Kidney (tissue), 14 donors: ENCODE results near the gene CPNE2. TPM values are rescaled to one million over a fixed set of nuclear protein-coding genes. Genes with fewer than 3 reads are reported as not detected.

ENCODE experiments used
- DNase-seq, 5 donors: peaks; one replicate each; pipeline ENCODE4 v3.0.0-alpha.2; 2013 to 2020
- FAIRE-seq: peaks from 2 replicates; lab custom pipeline; 2012; peaks lifted over from hg19 to GRCh38; lab: Jason Lieb, UNC
- H3K27ac ChIP-seq, 2 donors: one replicate each; pipeline ENCODE4 v1.7.0; 2013; ENCODE audit warnings: low read depth in 2 of 2, low read length in 2 of 2, inconsistent platforms in 1 of 2
- H3K27me3 ChIP-seq: one replicate; pipeline ENCODE4 v1.7.1; 2013; ENCODE audit warnings: low read length, inconsistent platforms; ENCODE audit not compliant: control insufficient read depth, insufficient read depth
- H3K36me3 ChIP-seq, 3 donors: one replicate each; pipeline versions ENCODE4 v1.7.0 to v1.7.1; 2013; ENCODE audit warnings: low read length in 3 of 3, control low read depth in 1 of 3, inconsistent platforms in 1 of 3; ENCODE audit not compliant: insufficient read depth in 3 of 3, control insufficient read depth in 2 of 3
- H3K4me1 ChIP-seq, 3 donors: one replicate each; pipeline versions ENCODE4 v1.7.0 to v1.7.1; 2013; ENCODE audit warnings: low read length in 3 of 3, inconsistent platforms in 1 of 3, low read depth in 1 of 3; ENCODE audit not compliant: control insufficient read depth in 2 of 3, insufficient read depth in 2 of 3
- H3K4me3 ChIP-seq, 3 donors: one replicate each; pipeline versions ENCODE4 v1.7.0 to v1.8.1; 2013; ENCODE audit warnings: low read length in 3 of 3, control low read depth in 1 of 3, inconsistent platforms in 1 of 3
- H3K9ac ChIP-seq, 3 donors: one replicate each; pipeline versions ENCODE4 v1.7.0 to v1.7.1; 2013; ENCODE audit warnings: low read length in 3 of 3, control low read depth in 1 of 3, inconsistent platforms in 1 of 3
- H3K9me3 ChIP-seq, 3 donors: one replicate each; pipeline versions ENCODE4 v1.7.0 to v1.7.1; 2013; ENCODE audit warnings: low read length in 3 of 3, control low read depth in 1 of 3, inconsistent platforms in 1 of 3; ENCODE audit not compliant: control insufficient read depth in 2 of 3, insufficient read depth in 1 of 3
- intact Hi-C: fragments of 100-400 bp; cut with DNase I; formaldehyde crosslinking; loops from one replicate; pipeline ENCODE4 v1.11.1; 2022
- polyA plus RNA-seq: library from polyadenylated mRNA; stranded (reverse); fragments of 350-450 nt; fragmentation: Illumina TruSeq; extraction: RNeasy Lipid Tissue Mini Kit (QIAGEN cat#74804); gene quantifications from one replicate; pipeline ENCODE4 v1.2.3, GENCODE V29; 2014; ENCODE audit warnings: low read depth, low replicate concordance; ENCODE audit not compliant: insufficient read depth
- total RNA-seq: library from RNA; stranded (reverse); fragmentation: NEBNext Ultra II Directional; extraction: Animal tissue kit (Norgen Biotek cat#: 25700); gene quantifications from one replicate; pipeline ENCODE4 v1.2.1, GENCODE V29; 2021
- TF ChIP-seq, protein P1 (sequence below): IDR thresholded peaks from 3 replicates; pipeline ENCODE4 v1.5.1; 2012; ENCODE audit warnings: mild to moderate bottlenecking, moderate library complexity, borderline replicate concordance; ENCODE audit not compliant: insufficient read depth; ENCODE audit errors: extremely low read depth
- donor health status: control.
- donor health status: control.
- donor health status: control.
- donor health status: control.
- donor health status: control.
- donor health status: DM: yes; HTN: yes; CAD: no.
- donor health status: Normal renal cell carcinoma (clear cell type).

The CPNE2 gene
- total and polyA plus RNA-seq, 2 donors from 2014 or later: 24.1 to 33.1 TPM

DNA sequence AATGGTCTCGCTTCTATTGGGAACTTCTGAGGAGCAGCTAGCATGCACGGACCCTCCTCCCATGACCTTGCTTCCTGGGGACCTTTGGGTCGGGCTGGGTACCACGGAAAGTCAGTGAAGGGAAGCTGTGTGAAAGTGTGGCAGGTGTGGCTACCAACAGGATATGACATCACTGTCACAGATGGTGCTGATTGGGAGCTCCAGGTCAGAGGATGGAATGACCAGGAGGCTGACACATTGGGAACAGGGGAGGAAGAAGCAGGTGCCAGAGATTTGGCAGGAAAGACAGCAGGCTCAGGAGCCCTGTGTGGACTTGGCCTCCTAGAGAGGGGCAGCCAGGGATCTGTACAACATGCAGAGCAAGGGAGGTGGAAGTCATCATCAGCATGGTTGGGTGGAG, 34.0 kb downstream of the CPNE2 start:
- Histone ChIP-seq H3K4me3 (no peak overlapping the region), H3K27ac (no peak overlapping the region), H3K36me3 (no peaks in the 10 kb centered on the region), H3K4me1 (no peaks in the 10 kb centered on the region), H3K9ac (no peak overlapping the region), H3K27me3 (no peaks in the 10 kb centered on the region), H3K9me3 (no peaks in the 10 kb centered on the region)
- FAIRE-seq: no peak
- DNase-seq: no peak
- intact Hi-C loops: no loop called here
- TF ChIP-seq, protein P1, sequence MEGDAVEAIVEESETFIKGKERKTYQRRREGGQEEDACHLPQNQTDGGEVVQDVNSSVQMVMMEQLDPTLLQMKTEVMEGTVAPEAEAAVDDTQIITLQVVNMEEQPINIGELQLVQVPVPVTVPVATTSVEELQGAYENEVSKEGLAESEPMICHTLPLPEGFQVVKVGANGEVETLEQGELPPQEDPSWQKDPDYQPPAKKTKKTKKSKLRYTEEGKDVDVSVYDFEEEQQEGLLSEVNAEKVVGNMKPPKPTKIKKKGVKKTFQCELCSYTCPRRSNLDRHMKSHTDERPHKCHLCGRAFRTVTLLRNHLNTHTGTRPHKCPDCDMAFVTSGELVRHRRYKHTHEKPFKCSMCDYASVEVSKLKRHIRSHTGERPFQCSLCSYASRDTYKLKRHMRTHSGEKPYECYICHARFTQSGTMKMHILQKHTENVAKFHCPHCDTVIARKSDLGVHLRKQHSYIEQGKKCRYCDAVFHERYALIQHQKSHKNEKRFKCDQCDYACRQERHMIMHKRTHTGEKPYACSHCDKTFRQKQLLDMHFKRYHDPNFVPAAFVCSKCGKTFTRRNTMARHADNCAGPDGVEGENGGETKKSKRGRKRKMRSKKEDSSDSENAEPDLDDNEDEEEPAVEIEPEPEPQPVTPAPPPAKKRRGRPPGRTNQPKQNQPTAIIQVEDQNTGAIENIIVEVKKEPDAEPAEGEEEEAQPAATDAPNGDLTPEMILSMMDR: no peak

- FAIRE-seq (no peak), DNase-seq (no peak)
- TF ChIP-seq, protein P1: no peak
- no peak overlapping the region for H3K27ac ChIP-seq
- intact Hi-C loops: no loop called here
- no peaks in the 10 kb centered on the region for H3K9me3 ChIP-seq
- no peaks in the 10 kb centered on the region for H3K4me1 ChIP-seq
- H3K27me3 ChIP-seq: no peaks in the 10 kb centered on the region
- no peak overlapping the region for H3K4me3 ChIP-seq
- no peak overlapping the region for H3K9ac ChIP-seq
- H3K36me3 ChIP-seq: no peaks in the 10 kb centered on the region
Measured at GRCh38 chr16:57127037-57127763, 34.8 kb downstream of the CPNE2 start.

DNA sequence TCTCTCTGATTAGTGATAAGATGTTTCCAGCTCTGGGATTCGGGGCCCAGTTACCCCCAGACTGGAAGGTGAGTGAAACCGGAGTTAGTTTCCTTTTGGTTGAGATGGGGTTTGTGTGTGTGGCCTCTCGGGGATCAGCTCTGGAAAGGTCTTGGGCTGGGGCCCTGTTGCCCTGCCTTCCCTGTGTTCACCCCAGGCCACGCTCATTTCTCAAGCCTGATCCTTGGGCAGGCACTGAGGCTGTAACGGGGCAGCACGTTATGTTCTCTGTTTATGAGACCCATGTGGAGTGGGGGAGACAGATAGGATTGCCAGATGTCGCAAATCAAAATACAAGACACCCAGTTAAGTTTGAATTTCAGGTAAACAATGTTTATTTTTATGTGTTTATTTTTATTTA, 35.5 kb downstream of the CPNE2 start:
- no peak for FAIRE-seq
- H3K27me3 ChIP-seq: no peaks in the 10 kb centered on the region
- no peak overlapping the region for H3K27ac ChIP-seq
- no peaks in the 10 kb centered on the region for H3K9me3 ChIP-seq
- H3K4me3 ChIP-seq: no peak overlapping the region
- no peaks in the 10 kb centered on the region for H3K4me1 ChIP-seq
- intact Hi-C loops: no loop called here
- H3K9ac ChIP-seq: no peak overlapping the region
- no peaks in the 10 kb centered on the region for H3K36me3 ChIP-seq
- DNase-seq: no peak
- TF ChIP-seq, protein P1: no peak
